Caco-2 (cell line): ENCODE measurements around the gene PAK4. TPM values are rescaled to one million over a fixed set of nuclear protein-coding genes. Genes with fewer than 3 reads are reported as not detected.

Experiments
- BruUV-seq: library from RNA; stranded (reverse); fragments of 400-500 nt; replicated peaks from 2 replicates; lab custom pipeline; 2021; lab: Mats Ljungman, UMichigan
- CTCF ChIA-PET: fragments of 300-600 bp; sonication (Branson Sonifier 250); formaldehyde crosslinking; loops from one replicate; lab custom pipeline; 2022; ENCODE audit warnings: antibody characterized with exemption; lab: Charles Lee
- POLR2A ChIA-PET: fragments of 300-600 bp; sonication (Branson Sonifier 250); formaldehyde crosslinking; loops from one replicate; lab custom pipeline; 2022; ENCODE audit warnings: antibody characterized with exemption; lab: Charles Lee
- DNase-seq, 2 experiments: peaks; one replicate each; pipeline versions ENCODE4 v3.0.0 to v3.0.0-alpha.2; 2020 to 2022
- H3K27me3 ChIP-seq: replicated peaks from 2 replicates; pipeline ENCODE4 v1.6.0; 2011; ENCODE audit warnings: low read length; ENCODE audit not compliant: control insufficient read depth, insufficient read depth
- H3K36me3 ChIP-seq: 2 replicates; pipeline ENCODE4 v1.5.1; 2011; ENCODE audit warnings: low read length; ENCODE audit not compliant: control insufficient read depth, insufficient read depth
- H3K4me1 ChIP-seq: fragments of 250-450 bp; sonication (Bioruptor Pico); 2 replicates; pipeline ENCODE4 v1.5.1; 2020; ENCODE audit warnings: mild to moderate bottlenecking
- H3K4me3 ChIP-seq: 2 replicates; pipeline ENCODE4 v1.5.1; 2011; ENCODE audit warnings: low read depth, mild to moderate bottlenecking, control low read depth, low read length
- H3K9me3 ChIP-seq: fragments of 250-450 bp; sonication (Bioruptor Pico); 2 replicates; pipeline ENCODE4 v1.5.1; 2020; ENCODE audit warnings: mild to moderate bottlenecking, moderate library complexity
- H3K27ac Mint-ChIP-seq: one replicate; pipeline ENCODE4 v1.8.0; 2022; ENCODE audit warnings: mixed read lengths; ENCODE audit not compliant: unreplicated experiment
- H3K27me3 Mint-ChIP-seq: one replicate; pipeline ENCODE4 v1.8.0; 2022; ENCODE audit warnings: mixed read lengths; ENCODE audit not compliant: insufficient read depth, unreplicated experiment
- H3K36me3 Mint-ChIP-seq: one replicate; pipeline ENCODE4 v1.8.0; 2022; ENCODE audit warnings: mild to moderate bottlenecking, mixed read lengths; ENCODE audit not compliant: insufficient read depth, unreplicated experiment
- H3K4me1 Mint-ChIP-seq: one replicate; pipeline ENCODE4 v1.8.0; 2022; ENCODE audit warnings: low read depth, mixed read lengths; ENCODE audit not compliant: unreplicated experiment
- H3K4me3 Mint-ChIP-seq: one replicate; pipeline ENCODE4 v1.8.0; 2022; ENCODE audit warnings: mild to moderate bottlenecking, moderate library complexity, mixed read lengths; ENCODE audit not compliant: unreplicated experiment
- H3K9me3 Mint-ChIP-seq: one replicate; pipeline ENCODE4 v1.8.0; 2022; ENCODE audit warnings: mixed read lengths; ENCODE audit not compliant: unreplicated experiment
- CTCF ChIP-seq, 2 experiments: fragments of 200-600 bp in 1 of 2; IDR thresholded peaks; 1 replicate in 1 of 2; 2 replicates in 1 of 2; pipeline versions ENCODE4 v1.5.1 to v1.8.0; 2011 to 2022; ENCODE audit warnings: antibody characterized with exemption in 1 of 2, control low read depth in 1 of 2, inconsistent platforms in 1 of 2, low read depth in 1 of 2, low read length in 1 of 2, mild to moderate bottlenecking in 1 of 2, moderate library complexity in 1 of 2; ENCODE audit not compliant: insufficient read depth in 1 of 2, severe bottlenecking in 1 of 2, unreplicated experiment in 1 of 2
- intact Hi-C: fragments of 100-400 bp; cut with micrococcal nuclease; formaldehyde crosslinking; loops from one replicate; pipeline ENCODE4 v1.10.0; 2022; ENCODE audit not compliant: unreplicated experiment
- total RNA-seq: library from RNA; stranded (reverse); gene quantifications from 2 replicates; pipeline ENCODE4 v1.2.3, GENCODE V29; 2022

The PAK4 gene
- total RNA-seq, 1 experiment from 2014 or later, result 112 TPM

- POLR2A ChIA-PET, result no interaction called here
These were observed 15.2 kb upstream of the PAK4 start for GRCh38 chr19:39110263-39110967.

GRCh38 chr19:39111593-39112199, 13.9 kb upstream of the PAK4 start:
- Histone ChIP-seq H3K4me3 (no peak overlapping the region), H3K27me3 (no peaks in the 10 kb centered on the region), H3K4me1 (no peaks in the 10 kb centered on the region), H3K9me3 (no peaks in the 10 kb centered on the region), H3K36me3 (no peaks in the 10 kb centered on the region)
- peak in 1 of 2 experiments; percentile 59 for DNase-seq
- Mint-ChIP-seq H3K27ac (no peak overlapping the region), H3K27me3 (no peaks in the 10 kb centered on the region), H3K4me1 (no peaks in the 10 kb centered on the region), H3K36me3 (no peaks in the 10 kb centered on the region), H3K4me3 (no peak overlapping the region), H3K9me3 (no peaks in the 10 kb centered on the region)
- no peak for TF ChIP-seq CTCF (IDR thresholded peaks at IDR 0.05; ENCODE audit: insufficient read depth in 1 of 2, low read depth in 1 of 2, low read length in 1 of 2, severe bottlenecking in 1 of 2, unreplicated experiment in 1 of 2)
- intact Hi-C loops, result no loop called here
- ChIA-PET CTCF (no interaction called here), POLR2A (no interaction called here)
- no TSS peak for BruUV-seq

More at GRCh38 chr19:39110263-39110967, 15.2 kb upstream of the PAK4 start:
- intact Hi-C loops, result no loop called here
- H3K9me3 Mint-ChIP-seq, result no peaks in the 10 kb centered on the region
- Histone ChIP-seq H3K4me3 (no peak overlapping the region), H3K36me3 (no peaks in the 10 kb centered on the region), H3K9me3 (no peaks in the 10 kb centered on the region), H3K27me3 (no peaks in the 10 kb centered on the region), H3K4me1 (no peaks in the 10 kb centered on the region)
- no peak overlapping the region for H3K27ac Mint-ChIP-seq
- CTCF ChIA-PET, result interaction anchor here (0.6 kb wide), 1 partner anchor 62 kb away, joined by 5 read pairs; no protein-coding TSS in a partner anchor
- no peak overlapping the region for H3K4me3 Mint-ChIP-seq
- peak; percentile 81 to 91 for TF ChIP-seq CTCF (IDR thresholded peaks at IDR 0.05; ENCODE audit: insufficient read depth in 1 of 2, low read depth in 1 of 2, low read length in 1 of 2, severe bottlenecking in 1 of 2, unreplicated experiment in 1 of 2)
- no TSS peak for BruUV-seq
- H3K36me3 Mint-ChIP-seq, result no peaks in the 10 kb centered on the region
- no peaks in the 10 kb centered on the region for H3K27me3 Mint-ChIP-seq
- no peaks in the 10 kb centered on the region for H3K4me1 Mint-ChIP-seq
- peak in 1 of 2 experiments; percentile 68 for DNase-seq

GRCh38 chr19:39112338-39112890, 13.2 kb upstream of the PAK4 start:
- no peak for DNase-seq
- no peak overlapping the region for H3K27ac Mint-ChIP-seq
- H3K36me3 Mint-ChIP-seq, result no peaks in the 10 kb centered on the region

More at GRCh38 chr19:39112338-39112890, 13.2 kb upstream of the PAK4 start:
- no TSS peak for BruUV-seq
- CTCF ChIA-PET, result interaction anchor here (0.7 kb wide), 1 partner anchor 28 kb away, joined by 3 read pairs; no protein-coding TSS in a partner anchor
- POLR2A ChIA-PET, result no interaction called here
- TF ChIP-seq CTCF (IDR thresholded peaks at IDR 0.05; ENCODE audit: insufficient read depth in 1 of 2, low read depth in 1 of 2, low read length in 1 of 2, severe bottlenecking in 1 of 2, unreplicated experiment in 1 of 2), result no peak
- H3K4me1 Mint-ChIP-seq, result no peaks in the 10 kb centered on the region
- H3K27me3 ChIP-seq, result no peaks in the 10 kb centered on the region
- H3K36me3 ChIP-seq, result no peaks in the 10 kb centered on the region
- intact Hi-C loops, result no loop called here
- H3K27me3 Mint-ChIP-seq, result no peaks in the 10 kb centered on the region
- H3K9me3 ChIP-seq, result no peaks in the 10 kb centered on the region
- no peak overlapping the region for H3K4me3 Mint-ChIP-seq
- H3K4me3 ChIP-seq, result no peak overlapping the region
- H3K4me1 ChIP-seq, result no peaks in the 10 kb centered on the region
- no peaks in the 10 kb centered on the region for H3K9me3 Mint-ChIP-seq
